ENCODE results near the gene DPY19L1. TPM values are rescaled to one million over a fixed set of nuclear protein-coding genes. Genes with fewer than 3 reads are reported as not detected.
"Not testable (repeated sequence)": the region's sequence is repeated elsewhere in the genome, so short reads cannot be mapped to it uniquely, and the experiment has no call there.

Gene DPY19L1
- total RNA-seq, 1 experiment from 2014 or later, result 17.3 TPM

DNA sequence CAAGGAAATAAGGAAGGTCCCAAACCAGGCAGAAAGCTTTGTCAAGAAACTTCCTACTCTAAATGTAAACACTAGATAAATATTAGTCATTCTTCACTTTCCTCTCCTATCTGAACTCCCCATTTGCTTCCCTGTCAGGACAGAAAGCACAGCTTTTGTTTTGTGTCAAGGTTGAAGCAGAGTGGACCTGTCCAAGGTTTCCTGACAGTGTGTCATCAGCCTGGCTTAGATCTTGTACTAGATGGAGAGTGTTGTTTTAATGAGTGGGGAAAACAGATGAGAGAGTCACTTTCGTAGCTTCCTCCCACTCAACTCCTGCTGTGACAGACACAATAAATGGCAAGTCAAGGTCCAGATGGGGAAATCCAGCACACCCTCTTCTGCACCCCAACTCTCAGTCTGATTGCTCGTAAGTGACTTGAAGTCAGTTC, 101.5 kb downstream of the DPY19L1 start:
- in situ Hi-C loops (cut with HindIII; ENCODE audit: low sequenced_read_pairs); DNase-seq (ENCODE audit: low spot score): not testable (repeated sequence)

DNA sequence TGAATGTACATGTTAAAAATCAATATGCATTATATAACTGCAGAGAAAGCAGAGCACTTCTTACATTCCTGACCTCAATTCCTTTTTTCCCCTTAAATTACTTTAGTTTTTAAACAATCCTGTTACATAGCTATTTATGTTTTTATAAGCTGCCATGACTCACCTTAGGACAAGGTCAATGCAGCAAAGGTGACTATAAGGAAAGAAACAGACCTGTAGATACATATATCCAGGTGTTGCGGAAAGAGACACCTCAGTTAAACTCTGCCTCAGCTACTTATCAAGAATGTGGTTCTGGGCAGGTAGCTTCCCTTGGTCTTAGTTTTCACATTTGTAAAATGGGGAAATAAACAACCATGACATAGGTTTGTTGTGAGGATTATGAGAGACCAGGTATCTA, 105.5 kb downstream of the DPY19L1 start:
- in situ Hi-C loops (cut with HindIII; ENCODE audit: low sequenced_read_pairs), result no loop called here
- no peak for DNase-seq (ENCODE audit: low spot score)

DNA sequence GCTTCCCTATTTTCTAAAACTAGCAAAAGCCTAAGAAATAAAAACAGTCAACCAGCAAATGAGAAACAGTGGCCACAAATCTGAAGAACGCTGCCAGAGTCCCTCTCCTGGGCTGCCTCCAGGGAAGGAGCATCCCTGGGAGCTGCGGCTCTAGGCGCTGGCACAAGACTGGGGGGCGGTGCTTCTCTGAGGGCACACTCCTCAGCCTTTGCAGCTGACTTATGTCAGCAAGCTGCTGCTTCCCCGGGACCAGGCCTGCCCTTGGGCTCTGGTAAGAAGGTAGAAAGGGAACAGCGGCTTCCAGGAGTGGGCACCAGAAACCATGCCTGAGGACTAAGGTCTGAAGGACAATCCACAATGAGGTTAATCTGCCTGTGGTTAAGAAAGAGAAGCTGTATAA, 107.5 kb downstream of the DPY19L1 start:
- in situ Hi-C loops (cut with HindIII; ENCODE audit: low sequenced_read_pairs), result not testable (repeated sequence)
- DNase-seq (ENCODE audit: low spot score), result peak; percentile 47

DNA sequence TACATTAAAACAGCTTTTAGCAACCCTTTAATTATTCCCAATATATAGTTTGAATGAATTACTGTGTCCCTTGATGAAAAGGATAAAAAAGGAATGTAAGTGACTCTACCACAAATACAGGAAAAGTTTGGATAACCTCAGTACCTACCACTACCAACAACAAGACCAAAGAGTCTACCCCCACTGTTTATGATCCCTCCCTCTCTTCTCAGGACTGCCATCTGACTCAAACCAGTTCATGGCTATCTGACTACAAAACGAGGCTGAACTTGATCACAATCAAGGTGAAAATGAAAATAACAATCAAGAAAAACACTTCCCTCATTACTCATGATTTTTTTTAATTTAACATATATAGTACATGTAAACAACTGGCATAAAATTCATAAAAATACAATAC, 108.7 kb downstream of the DPY19L1 start:
- in situ Hi-C loops (cut with HindIII; ENCODE audit: low sequenced_read_pairs), result no loop called here
- DNase-seq (ENCODE audit: low spot score), result no peak

DNA sequence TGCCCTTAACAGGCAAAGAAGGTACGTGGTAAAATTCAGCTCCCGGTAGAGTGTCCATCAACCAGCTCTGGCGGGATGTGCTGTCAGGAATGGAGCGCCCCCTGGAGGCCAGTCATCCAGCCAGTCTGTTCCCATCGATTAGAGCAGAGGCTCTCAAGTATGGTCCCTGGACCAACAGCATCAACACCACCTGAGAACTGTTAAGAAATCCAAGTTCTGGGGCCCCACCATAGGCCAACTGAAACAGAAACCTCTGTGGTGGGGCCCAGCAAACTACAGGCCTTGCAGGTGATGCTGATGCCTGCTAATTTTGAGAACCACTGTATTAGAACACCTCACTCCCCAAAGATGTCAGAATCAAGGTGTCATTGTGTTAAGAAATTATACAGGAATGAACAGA, 109.2 kb downstream of the DPY19L1 start:
- in situ Hi-C loops (cut with HindIII; ENCODE audit: low sequenced_read_pairs), result no loop called here
- DNase-seq (ENCODE audit: low spot score), result peak; percentile 28

DNA sequence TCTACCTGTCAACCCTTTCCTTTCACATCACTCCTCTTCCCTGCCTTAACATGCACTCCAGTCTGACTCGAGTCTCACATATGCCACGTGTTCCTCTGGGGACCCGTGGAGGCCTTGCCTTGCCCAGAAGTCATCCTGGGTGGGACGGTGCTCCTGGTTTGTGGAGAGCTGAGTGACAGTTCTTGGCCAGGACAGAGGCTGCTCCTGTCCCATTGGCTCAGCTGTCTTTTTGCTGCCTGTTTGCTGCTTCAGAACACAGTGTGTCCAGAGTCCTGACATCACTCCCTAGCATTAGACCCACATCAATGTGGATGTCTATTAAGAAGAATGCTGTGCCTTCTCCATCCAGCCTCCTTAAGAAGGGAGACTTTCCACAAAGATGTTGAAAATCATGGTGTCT, 116.8 kb downstream of the DPY19L1 start:
- DNase-seq (ENCODE audit: low spot score); in situ Hi-C loops (cut with HindIII; ENCODE audit: low sequenced_read_pairs): not testable (repeated sequence)

DNA sequence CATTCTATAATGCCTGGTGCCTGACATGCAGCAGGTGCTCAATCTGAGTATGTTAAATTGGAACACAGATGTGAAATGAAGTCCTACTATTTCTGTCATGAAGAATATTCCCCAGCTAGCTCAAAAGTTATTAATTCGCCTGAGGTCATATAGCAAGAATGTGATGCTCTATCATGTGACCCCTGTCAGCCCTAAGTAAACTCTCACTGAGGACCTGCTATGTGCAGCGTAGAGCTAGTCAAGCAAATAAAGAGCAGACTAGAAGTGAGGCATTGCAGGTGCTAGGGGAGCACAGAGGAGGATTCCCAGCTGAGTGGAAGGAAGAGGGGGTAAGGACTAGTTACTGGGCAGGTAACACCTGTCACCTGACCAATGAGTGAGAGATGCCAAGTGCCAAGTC, 118.2 kb downstream of the DPY19L1 start:
- in situ Hi-C loops (cut with HindIII; ENCODE audit: low sequenced_read_pairs); DNase-seq (ENCODE audit: low spot score): not testable (repeated sequence)

DNA sequence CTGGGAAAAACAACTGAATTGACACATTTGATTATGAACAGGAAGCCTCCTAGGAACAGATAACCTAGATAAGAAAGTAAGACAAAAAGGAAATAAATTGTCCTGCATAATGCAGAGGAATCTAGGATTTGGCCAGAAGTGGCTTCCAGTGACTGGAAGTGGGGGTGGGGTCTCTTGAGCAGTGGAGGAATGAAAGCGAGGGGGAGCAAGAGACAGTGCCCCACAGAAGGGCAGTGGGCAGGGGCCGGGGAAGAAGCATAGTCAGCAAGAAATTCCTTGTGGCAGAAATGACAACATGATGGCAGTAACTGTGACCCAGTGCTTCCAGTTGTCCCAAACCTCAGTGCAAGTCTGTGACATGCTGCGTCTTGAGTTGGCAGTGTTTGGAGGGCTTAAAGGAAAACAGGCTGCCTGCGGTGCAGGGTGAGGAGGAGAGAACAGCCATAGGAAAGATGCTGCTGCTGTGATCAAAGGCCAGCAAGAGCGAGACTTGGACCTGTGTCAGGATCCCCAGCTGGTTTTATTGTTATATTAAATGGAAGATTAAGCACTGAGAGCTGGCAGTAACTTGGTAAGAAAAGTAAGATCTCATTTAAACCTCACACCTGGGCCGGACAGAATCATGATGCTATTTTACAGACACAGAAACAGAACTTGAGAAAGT, 119.0 kb downstream of the DPY19L1 start:
- in situ Hi-C loops (cut with HindIII; ENCODE audit: low sequenced_read_pairs); DNase-seq (ENCODE audit: low spot score): not testable (repeated sequence)

DNA sequence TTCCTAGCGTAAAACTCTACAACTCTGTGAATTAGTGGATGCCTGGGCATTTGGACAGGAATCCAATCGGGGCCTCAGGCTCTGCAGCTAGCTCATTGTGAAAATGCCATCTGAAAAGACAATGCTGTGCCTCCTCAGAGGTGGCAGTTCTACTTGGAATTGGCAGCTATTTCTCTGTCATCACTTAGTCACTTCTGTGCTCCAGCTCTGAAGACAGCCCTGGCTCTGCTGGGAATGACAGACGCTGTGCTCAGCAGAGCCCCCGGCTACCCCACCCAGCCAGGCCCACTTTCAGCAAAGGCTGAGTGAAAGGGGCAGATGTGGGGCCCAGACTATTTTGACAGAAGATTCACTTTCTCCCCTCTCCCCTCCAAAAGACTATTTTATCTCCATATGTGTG, 119.8 kb downstream of the DPY19L1 start:
- DNase-seq (ENCODE audit: low spot score); in situ Hi-C loops (cut with HindIII; ENCODE audit: low sequenced_read_pairs): not testable (repeated sequence)

DNA sequence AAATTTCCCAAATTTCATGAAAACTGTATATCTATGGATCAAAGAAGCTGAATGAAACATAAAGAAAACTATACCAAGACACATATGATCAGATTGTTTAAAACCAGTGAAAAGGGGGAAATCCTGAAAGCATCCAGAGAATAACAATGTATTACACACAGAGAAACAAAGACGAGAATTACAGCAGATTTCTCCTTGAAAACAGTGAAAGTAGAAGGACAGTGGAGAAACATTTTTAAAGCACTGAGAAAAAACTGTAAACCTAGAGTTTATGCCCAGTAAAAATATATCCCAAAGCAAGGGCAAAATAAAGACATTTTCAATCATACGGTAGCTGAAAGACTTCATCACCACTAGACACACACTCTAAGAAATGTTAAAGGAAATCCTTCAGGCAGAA, 121.0 kb downstream of the DPY19L1 start:
- in situ Hi-C loops (cut with HindIII; ENCODE audit: low sequenced_read_pairs), result no loop called here
- DNase-seq (ENCODE audit: low spot score), result no peak

DNA sequence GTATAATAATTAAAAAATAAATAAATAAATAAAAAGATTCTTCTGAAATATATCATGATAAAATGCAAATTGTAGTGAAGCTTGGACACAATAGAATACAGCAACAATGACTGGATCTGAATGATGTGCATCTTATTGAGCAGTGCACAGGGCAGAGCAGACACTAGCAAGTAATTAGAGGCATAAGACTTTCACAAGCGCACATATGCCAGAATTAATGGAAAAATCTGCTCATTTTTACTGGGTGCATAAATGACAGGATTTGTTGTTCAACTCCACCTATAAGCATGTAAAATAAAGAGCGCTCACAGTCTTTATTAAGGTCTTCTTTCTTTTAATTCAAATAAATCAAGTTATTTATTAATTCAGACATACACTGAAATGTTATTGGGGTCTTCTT, 125.0 kb downstream of the DPY19L1 start:
- in situ Hi-C loops (cut with HindIII; ENCODE audit: low sequenced_read_pairs), result no loop called here
- DNase-seq (ENCODE audit: low spot score), result no peak

DNA sequence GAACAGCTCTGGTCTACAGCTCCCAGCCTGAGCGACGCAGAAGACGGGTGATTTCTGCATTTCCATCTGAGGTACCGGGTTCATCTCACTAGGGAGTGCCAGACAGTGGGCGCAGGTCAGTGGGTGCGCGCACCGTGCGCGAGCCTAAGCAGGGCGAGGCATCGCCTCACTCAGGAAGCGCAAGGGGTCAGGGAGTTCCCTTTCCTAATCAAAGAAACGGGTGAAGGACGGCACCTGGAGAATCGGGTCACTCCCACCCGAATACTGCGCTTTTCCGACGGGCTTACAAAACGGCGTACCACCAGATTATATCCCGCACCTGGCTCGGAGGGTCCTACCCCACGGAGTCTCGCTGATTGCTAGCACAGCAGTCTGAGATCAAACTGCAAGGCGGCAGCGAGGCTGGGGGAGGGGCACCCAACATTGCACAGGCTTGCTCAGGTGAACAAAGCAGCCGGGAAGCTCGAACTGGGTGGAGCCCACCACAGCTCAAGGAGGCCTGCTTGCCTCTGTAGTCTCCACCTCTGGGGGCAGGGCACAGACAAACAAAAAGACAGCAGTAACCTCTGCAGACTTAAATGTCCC, 130.9 kb downstream of the DPY19L1 start:
- DNase-seq (ENCODE audit: low spot score); in situ Hi-C loops (cut with HindIII; ENCODE audit: low sequenced_read_pairs): not testable (repeated sequence)

DNA sequence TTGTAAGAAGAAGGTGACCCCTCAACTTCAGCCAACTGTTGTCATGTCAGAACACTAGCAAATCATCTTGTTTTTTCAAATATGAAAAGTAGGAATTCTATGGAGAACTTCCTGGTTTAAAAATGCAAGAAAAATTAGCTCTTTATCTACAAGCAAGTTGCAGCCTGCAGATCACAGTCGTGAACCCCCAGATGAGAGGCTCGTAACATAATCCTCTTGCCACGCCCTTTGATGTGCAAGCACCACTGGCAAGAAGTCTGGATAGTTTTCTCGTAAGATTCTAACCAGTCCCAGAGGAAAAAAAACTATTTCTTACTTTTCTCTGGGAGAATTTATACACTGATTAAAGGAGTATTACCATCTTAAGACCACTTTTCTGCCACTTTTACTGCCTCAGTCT, 132.3 kb downstream of the DPY19L1 start:
- DNase-seq (ENCODE audit: low spot score), result no peak
- in situ Hi-C loops (cut with HindIII; ENCODE audit: low sequenced_read_pairs), result no loop called here

DNA sequence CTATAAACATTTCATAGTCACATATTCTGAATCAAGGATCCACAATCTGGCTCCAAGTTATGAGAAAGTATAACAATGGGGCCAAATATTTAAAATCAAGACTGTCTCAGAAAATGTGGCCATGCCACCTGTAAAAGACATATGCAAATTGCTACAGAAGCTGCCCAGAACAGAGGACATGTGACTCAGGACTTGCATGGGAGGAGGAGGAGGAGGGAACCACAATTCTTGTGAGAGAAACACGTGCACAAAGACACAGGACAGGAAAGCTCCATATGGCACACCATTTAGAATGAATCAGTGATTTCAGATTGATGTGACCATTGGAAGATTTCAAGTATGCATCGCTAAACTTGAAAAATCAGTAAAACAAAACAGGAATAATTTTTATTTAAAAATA, 133.4 kb downstream of the DPY19L1 start:
- in situ Hi-C loops (cut with HindIII; ENCODE audit: low sequenced_read_pairs); DNase-seq (ENCODE audit: low spot score): not testable (repeated sequence)

DNA sequence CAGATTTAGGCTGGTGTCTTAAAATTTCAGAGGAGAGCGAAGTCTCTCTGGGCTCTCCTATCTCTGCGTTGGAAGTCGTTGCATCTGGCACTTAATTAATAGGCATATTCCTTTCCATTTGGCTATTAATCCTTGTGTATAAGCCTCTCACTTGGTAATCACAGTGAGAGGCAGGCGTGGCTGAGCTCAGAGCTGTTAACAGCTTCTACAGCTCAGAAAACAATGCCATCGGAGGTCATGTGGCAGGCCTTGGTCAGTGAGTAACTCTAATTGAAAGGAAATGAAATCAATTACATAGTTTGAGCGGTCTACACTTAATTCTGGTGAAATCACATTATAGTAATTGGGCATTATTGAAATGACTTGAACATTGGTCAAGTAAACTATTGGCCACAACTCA, 135.1 kb downstream of the DPY19L1 start:
- no peak for DNase-seq (ENCODE audit: low spot score)
- in situ Hi-C loops (cut with HindIII; ENCODE audit: low sequenced_read_pairs), result no loop called here

DNA sequence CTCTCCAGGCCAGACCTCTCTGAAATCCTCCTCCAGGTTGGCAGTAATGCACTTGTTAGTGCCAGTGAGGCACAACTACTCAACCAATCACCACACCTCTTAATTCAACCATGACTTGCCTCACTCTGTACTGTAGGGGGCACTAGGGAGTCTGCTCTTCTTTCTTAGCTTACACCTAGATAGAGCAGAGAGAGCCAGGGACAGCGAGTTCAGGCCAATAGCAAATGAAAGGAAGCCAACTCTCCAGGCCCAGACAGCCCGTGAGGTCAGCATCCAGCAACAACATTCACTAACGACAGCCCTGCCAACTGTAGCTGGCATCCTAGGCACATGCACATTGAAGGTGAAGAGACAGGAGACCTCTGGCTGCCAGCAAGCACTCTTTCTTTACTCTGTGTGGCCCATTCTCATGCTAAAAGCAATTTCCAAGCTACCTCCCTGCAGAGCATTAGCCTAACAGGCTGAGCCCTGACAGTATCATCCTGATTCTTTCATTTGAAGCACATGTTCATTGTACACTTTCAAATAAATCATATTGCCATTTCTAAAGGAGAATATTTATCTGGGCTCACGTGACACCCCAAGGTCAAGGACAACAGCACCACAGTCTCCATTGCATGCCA, 136.3 kb downstream of the DPY19L1 start:
- in situ Hi-C loops (cut with HindIII; ENCODE audit: low sequenced_read_pairs), result no loop called here
- peak; percentile 87 for DNase-seq (ENCODE audit: low spot score)

DNA sequence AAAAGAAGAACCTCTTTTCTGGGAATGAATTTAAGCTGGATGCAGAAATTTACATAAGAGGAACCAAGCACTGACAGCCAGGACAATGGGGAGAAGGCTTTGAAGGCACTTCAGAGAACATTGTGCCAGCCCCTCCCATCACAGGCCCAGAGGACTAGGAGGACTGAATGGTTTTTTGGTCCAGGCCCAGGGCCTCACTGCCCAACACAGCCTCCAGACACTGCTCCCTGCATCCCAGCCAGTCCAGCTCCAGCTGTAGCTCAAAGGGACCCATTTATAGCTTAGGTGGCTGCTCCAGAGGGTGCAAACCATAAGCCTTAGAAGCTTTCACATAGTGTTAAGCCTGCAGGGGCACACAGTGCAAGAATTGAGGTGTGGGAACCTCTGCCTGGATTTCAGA, 142.1 kb downstream of the DPY19L1 start:
- no peak for DNase-seq (ENCODE audit: low spot score)
- in situ Hi-C loops (cut with HindIII; ENCODE audit: low sequenced_read_pairs), result no loop called here

DNA sequence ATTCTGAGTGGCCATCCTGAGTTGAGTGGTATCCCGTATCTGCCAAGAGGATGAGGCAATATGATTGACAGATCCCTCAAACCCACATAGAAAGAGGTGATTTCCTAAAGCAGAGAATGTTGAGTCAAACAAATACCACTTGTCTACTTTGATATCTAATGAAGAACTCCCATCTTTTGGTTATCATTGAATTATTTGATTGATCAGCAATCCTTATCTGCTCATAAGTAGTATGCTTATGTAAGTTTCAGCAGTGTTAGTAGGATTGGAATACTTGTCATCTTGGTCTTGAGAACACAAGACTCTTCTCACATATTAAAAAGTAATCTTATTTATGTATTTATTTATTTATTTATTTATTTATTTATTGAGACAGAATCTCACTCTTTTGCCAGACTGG, 147.3 kb downstream of the DPY19L1 start:
- DNase-seq (ENCODE audit: low spot score), result no peak
- in situ Hi-C loops (cut with HindIII; ENCODE audit: low sequenced_read_pairs), result no loop called here

DNA sequence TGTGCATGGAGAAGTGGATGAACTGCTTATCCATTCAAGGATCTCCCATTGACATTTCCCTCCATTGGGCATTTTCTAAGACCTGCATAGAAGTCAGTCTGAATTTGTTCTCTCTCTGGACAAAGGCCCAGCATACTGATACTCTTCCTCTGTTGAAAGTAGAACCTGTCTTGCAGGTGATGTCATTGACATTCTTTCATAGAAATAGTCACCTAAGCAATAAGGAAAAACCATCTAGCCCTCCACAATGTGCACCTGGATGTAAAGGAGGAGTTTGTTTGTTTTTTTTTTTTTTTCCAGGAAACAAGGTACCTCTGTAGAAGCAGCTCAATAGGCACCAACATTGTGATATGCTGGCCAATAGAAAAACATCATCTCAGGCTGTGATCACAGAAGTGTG, 150.4 kb downstream of the DPY19L1 start:
- no peak for DNase-seq (ENCODE audit: low spot score)
- in situ Hi-C loops (cut with HindIII; ENCODE audit: low sequenced_read_pairs), result no loop called here

DNA sequence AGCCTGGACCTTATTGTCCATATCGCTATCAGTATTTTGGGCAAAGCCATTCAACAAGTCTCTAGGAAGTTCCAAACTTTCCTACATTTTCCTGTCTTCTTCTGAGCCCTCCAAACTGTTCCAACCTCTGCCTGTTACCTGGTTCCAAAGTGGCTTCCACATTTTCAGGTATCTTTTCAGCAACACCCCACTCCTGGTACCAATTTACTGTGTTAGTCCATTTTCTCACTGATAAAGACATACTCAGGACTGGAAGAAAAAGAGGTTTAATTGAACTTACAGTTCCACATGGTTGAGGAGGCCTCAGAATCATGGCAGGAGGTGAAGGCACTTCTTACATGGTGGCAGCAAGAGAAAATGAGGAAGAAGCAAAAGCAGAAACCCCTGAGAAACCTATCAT, 153.4 kb downstream of the DPY19L1 start:
- DNase-seq (ENCODE audit: low spot score); in situ Hi-C loops (cut with HindIII; ENCODE audit: low sequenced_read_pairs): not testable (repeated sequence)

DNA sequence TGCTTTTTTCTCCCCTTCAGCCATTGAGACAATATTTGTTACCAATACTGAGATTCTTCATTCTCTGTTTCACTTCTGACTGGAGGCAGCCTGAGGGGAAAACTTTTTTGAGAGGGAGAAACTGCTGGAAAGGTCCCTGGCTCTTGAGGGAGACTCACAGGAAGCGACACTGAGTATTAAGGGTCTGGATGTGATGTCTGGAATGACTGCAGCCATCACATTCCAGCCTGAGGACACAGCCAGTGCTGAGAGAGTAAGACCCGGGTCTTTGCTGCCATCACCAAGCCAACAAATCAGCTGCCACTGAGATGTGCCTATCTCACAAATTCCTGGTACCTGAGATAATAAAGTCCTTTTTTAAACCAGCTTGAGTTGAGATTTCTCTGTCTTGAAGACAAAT, 157.4 kb downstream of the DPY19L1 start:
- no peak for DNase-seq (ENCODE audit: low spot score)
- in situ Hi-C loops (cut with HindIII; ENCODE audit: low sequenced_read_pairs), result no loop called here

All from G401 (cell line).